HepG2 (cell line): ENCODE measurements around the gene MMP17.

Experiments
- CEBPB ChIP-seq: IDR thresholded peaks from 2 replicates; pipeline ENCODE4 v1.6.1; 2011; ENCODE audit warnings: low read depth, low read length, improper control_type of control experiment, borderline replicate concordance
- CTCF ChIP-seq: sonication (generic); formaldehyde crosslinking; IDR thresholded peaks from 2 replicates; pipeline ENCODE4 v1.5.0; 2020; ENCODE audit warnings: mild to moderate bottlenecking, missing genetic modification reagents, moderate library complexity
- EP300 ChIP-seq, 3 experiments: sonication (generic) in 1 of 3; formaldehyde crosslinking in 1 of 3; IDR thresholded peaks; 2 replicates each; pipeline versions ENCODE4 v1.5.1 to v1.6.1; 2011 to 2020; ENCODE audit warnings: low read depth in 2 of 3, low read length in 2 of 3, borderline replicate concordance in 1 of 3, improper control_type of control experiment in 1 of 3, mild to moderate bottlenecking in 1 of 3, missing genetic modification reagents in 1 of 3, moderate library complexity in 1 of 3
- HHEX ChIP-seq: IDR thresholded peaks from 2 replicates; pipeline ENCODE4 v1.6.1; 2016; ENCODE audit warnings: control low read depth
- MIER2 ChIP-seq: IDR thresholded peaks from 2 replicates; pipeline ENCODE4 v1.6.1; 2016; ENCODE audit warnings: missing biosample characterization, missing genetic modification reagents
- NCOR1 ChIP-seq: fragments of 200-600 bp; sonication (generic); IDR thresholded peaks from 2 replicates; pipeline ENCODE4 v1.7.0; 2017; ENCODE audit warnings: antibody characterized with exemption, low read length, borderline replicate concordance
- NR1H2 ChIP-seq: sonication (generic); formaldehyde crosslinking; IDR thresholded peaks from 2 replicates; pipeline ENCODE4 v1.8.1; 2022; ENCODE audit warnings: low read depth, missing genetic modification reagents, borderline replicate concordance
- PRDM15 ChIP-seq: sonication (generic); formaldehyde crosslinking; IDR thresholded peaks from 2 replicates; pipeline ENCODE4 v1.4.0; 2020; ENCODE audit warnings: missing genetic modification reagents
- SMAD9 ChIP-seq: sonication (generic); formaldehyde crosslinking; IDR thresholded peaks from 2 replicates; pipeline ENCODE4 v1.5.1; 2020; ENCODE audit warnings: mild to moderate bottlenecking, missing genetic modification reagents
- TP53 ChIP-seq: sonication (generic); formaldehyde crosslinking; conservative IDR thresholded peaks from 2 replicates; pipeline ENCODE4 v1.4.0; 2020; ENCODE audit warnings: missing genetic modification reagents
- ZBTB1 ChIP-seq: sonication (generic); formaldehyde crosslinking; IDR thresholded peaks from 2 replicates; pipeline ENCODE4 v1.4.0; 2020; ENCODE audit warnings: missing genetic modification reagents, borderline replicate concordance

DNA sequence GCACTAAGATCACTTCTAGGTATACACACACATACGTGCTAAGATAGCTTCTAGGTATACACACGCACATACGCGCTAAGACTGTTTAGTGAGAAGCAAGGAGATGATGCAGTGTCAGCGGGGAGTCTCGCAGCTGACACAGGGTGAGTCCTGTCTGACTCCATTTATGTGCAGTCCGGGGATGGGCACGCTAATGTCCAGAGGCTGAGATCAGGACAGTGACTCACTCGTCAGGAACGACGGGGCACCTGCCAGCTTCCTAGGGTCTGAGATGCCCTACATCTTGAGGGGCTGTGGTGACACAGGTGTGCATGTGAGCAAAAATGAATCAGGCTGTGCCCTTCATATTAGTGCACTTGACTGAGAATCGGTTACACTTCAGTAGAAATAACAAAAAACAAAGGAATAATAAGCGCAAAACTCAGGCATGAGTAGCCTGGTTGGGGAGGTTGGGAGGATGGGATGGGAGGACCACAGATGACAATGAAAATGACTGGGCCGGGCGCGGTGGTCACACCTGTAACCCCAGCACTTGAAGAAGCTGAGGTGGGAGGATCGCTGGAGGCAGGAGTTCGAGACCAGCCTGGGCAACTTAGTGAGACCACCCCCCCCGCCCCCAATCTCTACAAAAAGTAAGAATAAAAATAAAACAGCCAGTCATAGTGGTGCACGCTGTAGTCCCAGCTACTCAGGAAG is 37.1 kb downstream of the MMP17 start:
- TF ChIP-seq PRDM15, result no peak
- TF ChIP-seq CTCF (CRISPR knock-in tag), result no peak
- TF ChIP-seq EP300 (IDR thresholded peaks at IDR 0.05; ENCODE audit: low read depth in 2 of 2, low read length in 2 of 2), result no peak
- no peak for TF ChIP-seq EP300 (CRISPR knock-in tag; IDR thresholded peaks at IDR 0.05; ENCODE audit: borderline replicate concordance)
- no peak for TF ChIP-seq HHEX
- no peak for TF ChIP-seq CEBPB
- no peak for TF ChIP-seq NCOR1
- no peak for TF ChIP-seq NR1H2 (CRISPR knock-in tag)
- TF ChIP-seq SMAD9 (CRISPR knock-in tag), result no peak
- no peak for TF ChIP-seq TP53
- TF ChIP-seq MIER2 (CRISPR knock-in tag), result no peak
- TF ChIP-seq ZBTB1 (CRISPR knock-in tag), result no peak
